ENCODE results near the gene TACC2. TPM values are rescaled to one million over a fixed set of nuclear protein-coding genes. Genes with fewer than 3 reads are reported as not detected.

The TACC2 gene
- total RNA-seq, 1 donor from 2014 or later = not detected

GRCh38 chr10:122141821-122142640, 153.1 kb downstream of the TACC2 start:
- ChIA-PET POLR2A (no interaction called here), CTCF (no interaction called here)
- Mint-ChIP-seq H3K27me3 (peaks cover 8% of the 10 kb centered on the region), H3K4me3 (no peak overlapping the region), H3K4me1 (no peaks in the 10 kb centered on the region), H3K36me3 (ENCODE audit: low read depth) (no peaks in the 10 kb centered on the region), H3K9me3 (peaks cover 5% of the 10 kb centered on the region), H3K27ac (no peak overlapping the region)
- DNase-seq = no peak
- intact Hi-C loops (cut with micrococcal nuclease) = loop anchor here (2.0 kb wide), 2 partner anchors 293 to 563 kb away; no protein-coding TSS in a partner anchor
- no peak for TF ChIP-seq CTCF (IDR thresholded peaks at IDR 0.05)
- no peak for ATAC-seq (ENCODE audit: low read depth)

- ATAC-seq (ENCODE audit: low read depth) = no peak
- Mint-ChIP-seq H3K36me3 (ENCODE audit: low read depth) (no peaks in the 10 kb centered on the region), H3K9me3 (peaks cover 5% of the 10 kb centered on the region), H3K4me3 (no peak overlapping the region), H3K4me1 (no peaks in the 10 kb centered on the region), H3K27me3 (peaks cover 8% of the 10 kb centered on the region), H3K27ac (no peak overlapping the region)
- peak; percentile 26 for DNase-seq
- ChIA-PET CTCF (no interaction called here), POLR2A (no interaction called here)
- intact Hi-C loops (cut with micrococcal nuclease) = loop anchor here (2.0 kb wide), 2 partner anchors 292 to 562 kb away; no protein-coding TSS in a partner anchor
- TF ChIP-seq CTCF (IDR thresholded peaks at IDR 0.05) = no peak
Measured at GRCh38 chr10:122142641-122143237, 153.8 kb downstream of the TACC2 start.

GRCh38 chr10:122143238-122143841, 154.4 kb downstream of the TACC2 start:
- Mint-ChIP-seq H3K4me3 (no peak overlapping the region), H3K27me3 (peaks cover 4% of the 10 kb centered on the region), H3K4me1 (no peaks in the 10 kb centered on the region), H3K27ac (no peak overlapping the region), H3K9me3 (peaks cover 5% of the 10 kb centered on the region), H3K36me3 (ENCODE audit: low read depth) (no peaks in the 10 kb centered on the region)
- POLR2A ChIA-PET = no interaction called here
- CTCF ChIA-PET = no interaction called here
- no peak for TF ChIP-seq CTCF (IDR thresholded peaks at IDR 0.05)
- intact Hi-C loops (cut with micrococcal nuclease) = loop anchor here (2.0 kb wide), 2 partner anchors 291 to 561 kb away; no protein-coding TSS in a partner anchor
- DNase-seq (no peak), ATAC-seq (ENCODE audit: low read depth) (no peak)

GRCh38 chr10:122144199-122144598, 155.2 kb downstream of the TACC2 start:
- POLR2A ChIA-PET = no interaction called here
- no peak overlapping the region for H3K27ac Mint-ChIP-seq
- peaks cover 4% of the 10 kb centered on the region for H3K27me3 Mint-ChIP-seq
- TF ChIP-seq CTCF (IDR thresholded peaks at IDR 0.05) = no peak
- no peaks in the 10 kb centered on the region for H3K4me1 Mint-ChIP-seq
- H3K9me3 Mint-ChIP-seq = peaks cover 5% of the 10 kb centered on the region
- CTCF ChIA-PET = no interaction called here
- H3K36me3 Mint-ChIP-seq (ENCODE audit: low read depth) = no peaks in the 10 kb centered on the region
- intact Hi-C loops (cut with micrococcal nuclease) = no loop called here
- ATAC-seq (ENCODE audit: low read depth) (no peak), DNase-seq (no peak)
- H3K4me3 Mint-ChIP-seq = no peak overlapping the region

GRCh38 chr10:122145113-122145512, 156.2 kb downstream of the TACC2 start:
- DNase-seq (no peak), ATAC-seq (ENCODE audit: low read depth) (no peak)
- Mint-ChIP-seq H3K4me1 (no peaks in the 10 kb centered on the region), H3K9me3 (peaks cover 5% of the 10 kb centered on the region), H3K27me3 (peaks cover 4% of the 10 kb centered on the region), H3K4me3 (no peak overlapping the region), H3K36me3 (ENCODE audit: low read depth) (no peaks in the 10 kb centered on the region), H3K27ac (no peak overlapping the region)
- POLR2A ChIA-PET = no interaction called here
- intact Hi-C loops (cut with micrococcal nuclease) = no loop called here
- no peak for TF ChIP-seq CTCF (IDR thresholded peaks at IDR 0.05)
- CTCF ChIA-PET = no interaction called here
